ENCODE data around the gene SUSD1.
A peak's percentile ranks its signal among the peaks of the same experiment; 100 is the strongest.

GRCh38 chr9:112144807-112145206 lies 30.3 kb downstream of the SUSD1 start:
- TF ChIP-seq EZH2 (IDR thresholded peaks at IDR 0.05) (no peak), CEBPB (IDR thresholded peaks at IDR 0.05; ENCODE audit: low read depth) (0 out of 2 replicates have a peak, but pooled peaks have one; percentile 24), EZH2phosphoT487 (IDR thresholded peaks at IDR 0.05; ENCODE audit: borderline replicate concordance) (no peak), YY1 (IDR thresholded peaks at IDR 0.05; ENCODE audit: extremely low read depth, insufficient replicate concordance, low read depth, low read length) (no peak), FOSL1 (IDR thresholded peaks at IDR 0.05; ENCODE audit: low read depth) (no peak)

Measured in HCT116 (cell line).